ENCODE measurements around the gene IPO8.
A peak's percentile ranks its signal among the peaks of the same experiment; 100 is the strongest.

The IPO8 gene

DNA sequence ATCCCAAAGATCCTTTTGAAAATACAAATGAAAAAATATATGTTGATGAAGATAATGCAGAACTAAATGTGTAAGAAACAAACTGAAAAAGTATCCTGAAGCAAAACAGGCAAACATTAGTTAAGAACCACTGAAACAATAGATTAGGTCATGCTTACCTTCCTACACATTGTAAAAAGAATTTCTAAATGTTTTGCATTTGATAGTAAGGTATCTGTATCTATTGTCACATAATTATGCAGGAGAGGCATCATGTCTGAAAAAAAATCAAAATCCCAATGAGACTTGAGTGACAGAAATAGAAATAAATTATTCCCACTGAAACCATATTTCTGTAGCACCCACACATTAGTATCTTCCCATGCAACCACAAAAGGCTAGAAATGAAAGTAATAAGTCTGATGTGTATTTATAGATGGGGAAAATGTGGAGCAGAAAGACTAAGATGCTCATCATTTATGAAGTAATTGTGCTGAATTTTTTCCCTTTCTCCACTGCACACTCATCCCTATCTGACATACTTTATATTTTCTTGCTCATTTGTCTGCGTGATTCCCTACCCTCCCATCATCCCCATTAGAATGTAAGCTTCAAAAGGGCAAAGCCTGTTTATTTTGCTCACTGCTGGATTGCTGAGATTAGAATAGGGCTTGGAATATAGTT lies 43.5 kb downstream of the IPO8 start:
- no peak overlapping the region for H3K4me3 ChIP-seq (ENCODE audit: low read length)
- TF ChIP-seq, protein P1, sequence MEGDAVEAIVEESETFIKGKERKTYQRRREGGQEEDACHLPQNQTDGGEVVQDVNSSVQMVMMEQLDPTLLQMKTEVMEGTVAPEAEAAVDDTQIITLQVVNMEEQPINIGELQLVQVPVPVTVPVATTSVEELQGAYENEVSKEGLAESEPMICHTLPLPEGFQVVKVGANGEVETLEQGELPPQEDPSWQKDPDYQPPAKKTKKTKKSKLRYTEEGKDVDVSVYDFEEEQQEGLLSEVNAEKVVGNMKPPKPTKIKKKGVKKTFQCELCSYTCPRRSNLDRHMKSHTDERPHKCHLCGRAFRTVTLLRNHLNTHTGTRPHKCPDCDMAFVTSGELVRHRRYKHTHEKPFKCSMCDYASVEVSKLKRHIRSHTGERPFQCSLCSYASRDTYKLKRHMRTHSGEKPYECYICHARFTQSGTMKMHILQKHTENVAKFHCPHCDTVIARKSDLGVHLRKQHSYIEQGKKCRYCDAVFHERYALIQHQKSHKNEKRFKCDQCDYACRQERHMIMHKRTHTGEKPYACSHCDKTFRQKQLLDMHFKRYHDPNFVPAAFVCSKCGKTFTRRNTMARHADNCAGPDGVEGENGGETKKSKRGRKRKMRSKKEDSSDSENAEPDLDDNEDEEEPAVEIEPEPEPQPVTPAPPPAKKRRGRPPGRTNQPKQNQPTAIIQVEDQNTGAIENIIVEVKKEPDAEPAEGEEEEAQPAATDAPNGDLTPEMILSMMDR (IDR thresholded peaks at IDR 0.05; ENCODE audit: insufficient read depth, low read depth, low read length, missing control alignments): no peak
- no peak for DNase-seq (ENCODE audit: low read depth)

DNA sequence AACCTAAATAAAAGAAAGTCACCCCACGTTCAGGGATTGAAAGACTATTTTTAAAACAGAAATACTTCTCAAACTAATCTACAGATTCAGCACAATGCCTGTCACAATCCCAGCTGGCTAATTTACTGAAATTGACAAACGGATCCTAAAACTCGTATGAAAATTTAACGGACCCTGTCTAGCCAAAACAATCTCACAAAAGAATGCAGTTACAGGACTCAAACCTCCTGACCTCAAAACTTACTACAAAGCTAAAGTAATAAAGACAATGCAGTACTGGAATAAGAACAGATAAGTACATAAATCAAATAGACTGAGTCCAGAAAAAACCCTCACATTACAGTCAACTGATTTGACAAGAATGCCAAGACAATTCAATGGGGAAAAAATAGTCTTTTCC lies 48.8 kb downstream of the IPO8 start:
- DNase-seq (ENCODE audit: low read depth): no peak
- TF ChIP-seq, protein P1 (IDR thresholded peaks at IDR 0.05; ENCODE audit: insufficient read depth, low read depth, low read length, missing control alignments): no peak
- H3K4me3 ChIP-seq (ENCODE audit: low read length): no peak overlapping the region

DNA sequence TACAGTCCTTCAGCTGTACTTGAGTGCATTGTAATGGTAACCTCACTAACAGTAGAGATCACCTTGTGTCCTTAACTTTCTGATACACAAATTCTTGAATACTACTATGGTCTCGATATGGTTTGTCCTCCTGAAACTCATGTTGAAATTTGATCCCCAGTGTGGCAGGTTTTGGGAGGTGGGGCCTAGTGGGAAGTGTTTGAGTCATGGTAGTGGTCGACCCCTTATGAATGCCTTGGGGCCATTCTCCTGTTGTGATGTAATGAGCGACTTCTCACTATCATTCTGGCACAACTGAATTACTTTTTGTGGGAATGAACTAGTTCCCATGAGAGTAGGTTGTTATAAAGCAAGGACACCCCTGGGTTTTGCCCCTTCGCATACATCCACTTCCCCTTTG lies 52.3 kb downstream of the IPO8 start:
- peak; percentile 12 for DNase-seq (ENCODE audit: low read depth)
- H3K4me3 ChIP-seq (ENCODE audit: low read length): no peak overlapping the region
- TF ChIP-seq, protein P1 (IDR thresholded peaks at IDR 0.05; ENCODE audit: insufficient read depth, low read depth, low read length, missing control alignments): no peak

DNA sequence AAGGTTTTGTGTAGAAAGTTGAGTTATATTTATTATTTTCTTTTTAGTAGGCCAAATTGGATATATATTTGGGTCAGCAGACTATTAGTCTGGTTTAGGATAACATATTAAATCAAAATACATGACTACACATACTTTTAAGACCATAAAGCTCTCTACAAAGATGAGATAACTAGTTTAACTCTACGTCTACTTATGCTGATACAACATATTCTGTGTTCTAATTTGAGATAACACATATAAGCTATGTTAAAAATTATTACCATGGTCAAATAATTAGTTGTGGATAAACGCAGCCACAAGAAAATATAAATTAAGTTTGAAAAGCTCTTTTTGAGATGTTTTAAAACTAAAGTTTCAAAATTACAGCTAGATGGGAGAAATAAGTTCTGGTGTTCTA lies 55.3 kb downstream of the IPO8 start:
- H3K4me3 ChIP-seq (ENCODE audit: low read length): no peak overlapping the region
- DNase-seq (ENCODE audit: low read depth): no peak
- TF ChIP-seq, protein P1 (IDR thresholded peaks at IDR 0.05; ENCODE audit: insufficient read depth, low read depth, low read length, missing control alignments): no peak

DNA sequence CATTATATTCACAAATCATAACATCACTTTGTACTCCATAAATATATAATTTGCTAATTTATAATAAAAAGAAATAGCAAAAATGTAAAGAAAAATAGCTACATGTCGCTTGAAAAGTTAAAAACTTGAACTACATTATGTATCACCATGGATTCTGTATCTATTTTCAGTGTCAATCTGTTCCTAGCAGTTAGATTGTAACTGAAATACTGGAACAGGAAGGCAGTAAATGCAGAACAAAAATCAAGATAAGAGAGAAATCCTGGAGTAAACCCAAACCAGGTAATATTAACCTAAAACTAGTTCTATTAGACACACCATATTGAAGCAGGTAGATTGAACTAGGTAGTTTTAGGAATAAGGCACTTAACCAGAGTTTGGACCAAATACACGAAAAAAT lies 60.3 kb downstream of the IPO8 start:
- TF ChIP-seq, protein P1 (IDR thresholded peaks at IDR 0.05; ENCODE audit: insufficient read depth, low read depth, low read length, missing control alignments): no peak
- DNase-seq (ENCODE audit: low read depth): no peak
- H3K4me3 ChIP-seq (ENCODE audit: low read length): no peak overlapping the region

DNA sequence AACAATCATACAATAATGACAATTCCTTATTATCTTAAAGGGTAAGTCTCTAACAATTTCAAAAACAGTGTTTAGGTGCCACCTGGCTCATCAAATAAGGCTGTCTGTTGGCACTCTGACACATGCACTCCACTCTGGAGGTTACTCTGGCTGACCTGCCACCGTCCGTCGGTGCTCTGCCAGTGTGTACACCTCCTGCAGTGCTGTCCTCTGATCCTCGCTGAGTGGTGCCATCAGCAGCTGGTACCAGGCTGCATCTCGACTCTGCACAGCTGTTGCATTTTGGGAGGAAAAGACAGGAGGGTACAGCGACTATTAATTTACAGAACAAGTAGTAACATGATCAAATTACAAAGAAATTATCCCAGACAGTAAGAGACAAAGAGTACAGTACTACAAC lies 63.9 kb downstream of the IPO8 start:
- TF ChIP-seq, protein P1 (IDR thresholded peaks at IDR 0.05; ENCODE audit: insufficient read depth, low read depth, low read length, missing control alignments): no peak
- no peak for DNase-seq (ENCODE audit: low read depth)
- H3K4me3 ChIP-seq (ENCODE audit: low read length): no peak overlapping the region

DNA sequence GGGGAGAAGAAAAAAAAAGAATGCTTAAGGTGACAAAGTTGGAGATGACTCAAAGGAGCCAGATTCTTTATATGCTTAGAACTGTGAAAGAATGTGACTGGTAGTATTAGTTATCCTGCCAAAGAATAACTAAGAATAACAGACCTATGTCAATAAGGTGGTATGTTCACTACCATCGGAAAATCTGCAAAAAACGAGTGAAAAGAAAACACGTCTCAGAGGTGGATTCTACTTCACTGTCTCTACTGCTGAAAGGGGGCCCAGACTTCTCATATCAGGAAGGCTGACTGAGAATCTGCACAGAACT lies 64.7 kb downstream of the IPO8 start:
- TF ChIP-seq, protein P1 (IDR thresholded peaks at IDR 0.05; ENCODE audit: insufficient read depth, low read depth, low read length, missing control alignments): no peak
- DNase-seq (ENCODE audit: low read depth): no peak
- no peak overlapping the region for H3K4me3 ChIP-seq (ENCODE audit: low read length)

All from epithelial cell of esophagus (primary cell).